Measurements from ENCODE around the gene HIPK2.

The HIPK2 gene

DNA sequence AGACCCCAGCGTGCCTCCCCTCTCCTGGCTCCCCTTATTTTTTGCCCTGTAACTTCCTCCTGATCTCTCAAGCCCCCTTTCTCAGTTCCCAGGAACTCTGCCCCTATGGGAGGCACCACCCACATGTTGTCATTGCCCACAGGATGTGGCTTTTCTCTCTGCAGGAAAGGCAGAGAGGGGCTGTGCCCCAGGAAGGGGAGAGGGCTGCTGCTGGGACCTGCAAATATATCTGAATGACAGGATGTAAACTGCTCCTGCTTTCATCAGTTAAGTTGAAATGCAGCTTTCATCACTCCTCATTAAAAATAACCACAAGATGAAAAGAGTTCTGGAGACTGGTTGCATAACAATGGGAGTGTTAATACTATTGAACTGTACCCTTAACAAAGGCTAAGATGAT lies 151.0 kb downstream of the HIPK2 start:
- TF ChIP-seq, protein P1, sequence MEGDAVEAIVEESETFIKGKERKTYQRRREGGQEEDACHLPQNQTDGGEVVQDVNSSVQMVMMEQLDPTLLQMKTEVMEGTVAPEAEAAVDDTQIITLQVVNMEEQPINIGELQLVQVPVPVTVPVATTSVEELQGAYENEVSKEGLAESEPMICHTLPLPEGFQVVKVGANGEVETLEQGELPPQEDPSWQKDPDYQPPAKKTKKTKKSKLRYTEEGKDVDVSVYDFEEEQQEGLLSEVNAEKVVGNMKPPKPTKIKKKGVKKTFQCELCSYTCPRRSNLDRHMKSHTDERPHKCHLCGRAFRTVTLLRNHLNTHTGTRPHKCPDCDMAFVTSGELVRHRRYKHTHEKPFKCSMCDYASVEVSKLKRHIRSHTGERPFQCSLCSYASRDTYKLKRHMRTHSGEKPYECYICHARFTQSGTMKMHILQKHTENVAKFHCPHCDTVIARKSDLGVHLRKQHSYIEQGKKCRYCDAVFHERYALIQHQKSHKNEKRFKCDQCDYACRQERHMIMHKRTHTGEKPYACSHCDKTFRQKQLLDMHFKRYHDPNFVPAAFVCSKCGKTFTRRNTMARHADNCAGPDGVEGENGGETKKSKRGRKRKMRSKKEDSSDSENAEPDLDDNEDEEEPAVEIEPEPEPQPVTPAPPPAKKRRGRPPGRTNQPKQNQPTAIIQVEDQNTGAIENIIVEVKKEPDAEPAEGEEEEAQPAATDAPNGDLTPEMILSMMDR (conservative IDR thresholded peaks at IDR 0.05): no peak
- no peak overlapping the region for H3K27ac ChIP-seq

DNA sequence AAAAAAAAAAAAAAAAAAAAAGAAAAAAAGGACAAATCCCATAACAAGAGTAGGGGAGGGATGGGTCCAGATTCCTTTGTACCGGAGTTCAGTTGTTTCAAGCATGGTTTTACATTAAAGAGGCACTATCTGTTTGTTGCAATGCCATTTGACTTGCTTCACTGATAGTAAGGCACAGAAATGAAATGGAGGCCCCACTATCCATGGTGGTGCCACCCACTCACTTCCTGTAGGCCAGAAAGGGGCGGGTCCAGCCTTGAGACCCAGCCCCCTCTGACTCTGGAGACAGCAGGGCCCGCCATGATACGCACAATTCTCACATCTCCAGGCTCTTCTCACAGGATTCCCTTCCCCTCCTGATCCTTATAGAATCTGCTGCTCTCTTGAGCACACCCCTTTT lies 154.3 kb downstream of the HIPK2 start:
- TF ChIP-seq, protein P1 (conservative IDR thresholded peaks at IDR 0.05): no peak
- H3K27ac ChIP-seq: no peak overlapping the region

DNA sequence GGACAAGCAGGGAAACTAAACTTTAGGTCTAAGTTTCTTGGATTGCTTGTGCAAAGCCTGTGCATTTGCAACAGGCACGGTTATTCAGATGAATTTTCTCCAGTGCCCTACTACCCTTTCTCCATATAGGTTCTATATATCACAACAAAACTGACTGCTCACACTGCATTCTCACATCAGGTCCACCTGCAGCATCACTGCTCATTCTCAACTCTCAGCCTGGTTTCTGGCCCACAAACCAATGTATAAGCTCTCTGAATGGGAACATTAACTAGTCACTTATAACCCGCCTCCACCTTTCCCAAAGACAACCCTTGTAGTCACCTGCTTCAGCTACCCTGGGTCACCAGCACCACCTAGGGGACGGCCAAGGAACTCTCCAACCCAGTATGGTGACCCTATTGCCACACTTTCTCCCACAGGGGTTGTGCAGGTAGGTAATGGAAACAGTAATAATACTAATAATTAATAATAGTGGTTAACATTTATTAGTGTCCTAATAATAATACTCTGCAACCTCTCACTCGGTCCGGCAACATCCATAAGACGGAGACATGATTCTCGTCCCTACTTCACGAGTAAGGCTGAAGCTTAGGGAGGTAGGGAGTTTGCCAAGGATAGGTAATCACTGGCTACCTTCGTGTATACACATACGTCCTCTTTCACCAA lies 157.0 kb downstream of the HIPK2 start:
- peak overlapping the region; percentile 39; the same call in 1 of the 2 replicates for H3K27ac ChIP-seq
- TF ChIP-seq, protein P1 (conservative IDR thresholded peaks at IDR 0.05): peak; percentile 88

DNA sequence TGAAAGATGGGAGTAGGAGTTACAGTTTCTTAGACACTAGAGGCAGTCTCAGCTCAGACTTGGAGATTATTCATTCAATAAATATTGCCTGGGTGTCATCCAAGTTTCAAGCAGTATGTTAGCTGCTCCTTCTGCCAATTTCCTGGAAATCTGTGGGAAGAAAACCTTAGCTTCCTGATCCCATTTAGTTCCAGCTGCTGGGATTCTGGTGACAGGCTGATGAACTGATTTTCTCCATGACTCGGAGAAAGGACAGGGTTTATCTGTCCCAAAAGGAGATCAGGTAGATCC lies 158.5 kb downstream of the HIPK2 start:
- peak overlapping the region; percentile 39 for H3K27ac ChIP-seq
- TF ChIP-seq, protein P1 (conservative IDR thresholded peaks at IDR 0.05): no peak

DNA sequence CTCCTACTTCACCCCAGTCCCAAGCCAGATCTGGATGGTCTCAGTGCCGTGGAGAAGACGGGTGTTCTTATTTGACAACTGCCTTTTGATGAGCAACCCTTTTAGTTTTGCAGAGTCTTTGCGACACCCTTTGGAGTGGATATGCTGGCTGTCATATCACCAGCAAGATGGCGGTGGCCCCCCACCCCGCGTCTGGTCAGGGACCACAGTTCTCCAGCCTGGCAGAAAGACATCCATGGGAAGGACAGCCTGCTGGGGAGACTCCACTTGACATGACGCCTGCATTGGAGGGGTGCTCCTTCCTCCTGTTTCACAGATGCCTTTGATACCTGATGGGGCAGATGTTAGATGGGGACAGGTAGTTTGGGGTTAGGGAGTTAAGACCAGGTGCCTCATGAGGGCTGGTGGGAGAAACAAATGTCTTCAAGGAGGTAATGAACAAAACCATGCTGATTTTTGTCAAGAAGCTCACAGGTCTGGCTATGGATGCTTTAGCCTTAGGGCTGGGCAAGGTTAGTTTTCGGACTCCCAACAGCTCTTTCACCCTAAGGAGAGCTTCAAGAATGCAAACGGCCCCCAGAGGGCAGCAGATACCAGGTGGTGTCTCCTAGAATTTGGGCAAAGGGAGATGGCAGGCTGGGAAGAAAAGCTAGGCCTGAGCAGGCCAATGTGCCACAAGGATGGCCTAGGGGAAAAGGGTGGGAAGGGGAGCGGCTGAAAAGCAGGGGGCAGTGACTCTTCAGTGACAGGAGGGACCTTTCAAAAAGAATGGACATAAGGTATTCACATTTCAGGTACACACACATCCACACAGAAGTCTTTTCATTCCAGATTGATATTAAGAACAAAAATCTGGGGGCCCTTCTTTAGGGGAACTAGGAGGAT lies 159.1 kb downstream of the HIPK2 start:
- TF ChIP-seq, protein P1 (conservative IDR thresholded peaks at IDR 0.05): peak; percentile 86
- peak overlapping the region; percentile 39 for H3K27ac ChIP-seq

DNA sequence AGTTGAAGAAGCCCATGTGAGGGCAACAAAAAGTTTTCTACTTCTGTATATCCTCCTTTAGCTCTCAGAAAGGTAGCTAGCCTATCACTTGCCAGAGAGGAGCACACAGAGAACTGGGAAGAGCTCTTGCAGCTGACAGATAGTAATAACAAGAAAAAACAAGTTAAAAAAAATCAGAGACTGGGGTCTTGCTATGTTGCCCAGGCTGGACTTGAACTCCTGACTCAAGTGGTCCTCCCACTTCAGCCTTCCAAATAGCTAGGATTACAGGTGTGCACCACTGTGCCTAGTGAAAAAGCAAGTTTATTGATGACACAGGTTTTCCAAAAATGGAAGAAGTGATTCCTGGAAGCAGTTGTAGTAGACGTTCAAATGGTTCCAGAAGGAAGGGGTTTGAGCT lies 160.7 kb downstream of the HIPK2 start:
- TF ChIP-seq, protein P1 (conservative IDR thresholded peaks at IDR 0.05): no peak
- H3K27ac ChIP-seq: no peak overlapping the region

DNA sequence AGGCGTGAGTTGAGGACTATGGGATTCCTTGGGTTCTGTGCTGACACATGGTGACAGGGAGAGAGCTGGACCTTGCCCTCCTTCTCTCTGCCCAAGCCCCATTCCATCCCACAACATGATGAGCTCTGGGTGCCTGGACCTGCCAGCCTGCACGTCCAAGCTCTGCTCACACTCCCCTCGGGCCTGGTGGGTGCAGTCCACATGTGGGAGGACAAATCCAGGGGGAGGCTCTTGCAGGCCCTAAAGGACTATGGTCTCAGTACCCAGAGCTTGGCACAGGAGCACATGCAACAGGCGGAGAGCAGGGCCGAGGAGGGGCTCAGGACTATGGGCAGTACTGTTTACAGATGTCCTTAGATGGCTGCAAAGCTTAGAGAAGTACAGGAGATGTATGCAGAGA lies 162.9 kb downstream of the HIPK2 start:
- no peak overlapping the region for H3K27ac ChIP-seq
- TF ChIP-seq, protein P1 (conservative IDR thresholded peaks at IDR 0.05): no peak
